Stimulated activated CD8-positive, alpha-beta memory T cell treated with anti-CD3 and anti-CD28 coated beads, Interleukin-7, amount 100 ng/mL, for 48 hours (primary cell): ENCODE measurements around the gene CAMSAP1.

Experiments
- DNase-seq, 2 donors: peaks; one replicate each; pipeline ENCODE4 v3.0.0-alpha.2; 2020; ENCODE audit warnings: low read depth in 1 of 2; ENCODE audit errors: extremely low read depth in 1 of 2

Gene CAMSAP1

DNA sequence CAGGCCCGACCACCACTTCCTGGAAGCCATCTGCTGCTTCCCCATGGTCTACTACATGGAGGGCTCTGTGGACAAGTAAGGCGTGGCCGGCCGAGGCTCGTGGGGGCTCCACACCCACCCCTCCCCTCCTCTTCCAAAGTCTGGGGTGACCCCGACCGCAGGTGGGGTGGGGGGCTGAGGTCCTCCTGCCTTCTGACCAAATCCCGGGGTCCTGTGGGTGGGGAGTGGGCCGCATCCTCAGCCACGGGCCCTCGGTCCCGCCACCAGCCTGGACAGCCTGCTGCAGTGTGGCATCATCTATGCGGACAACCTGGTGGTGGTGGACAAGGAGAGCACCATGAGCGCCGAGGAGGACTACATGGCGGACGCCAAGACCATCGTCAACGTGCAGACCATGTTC lies 128.9 kb downstream of the CAMSAP1 start:
- DNase-seq, result no peak

DNA sequence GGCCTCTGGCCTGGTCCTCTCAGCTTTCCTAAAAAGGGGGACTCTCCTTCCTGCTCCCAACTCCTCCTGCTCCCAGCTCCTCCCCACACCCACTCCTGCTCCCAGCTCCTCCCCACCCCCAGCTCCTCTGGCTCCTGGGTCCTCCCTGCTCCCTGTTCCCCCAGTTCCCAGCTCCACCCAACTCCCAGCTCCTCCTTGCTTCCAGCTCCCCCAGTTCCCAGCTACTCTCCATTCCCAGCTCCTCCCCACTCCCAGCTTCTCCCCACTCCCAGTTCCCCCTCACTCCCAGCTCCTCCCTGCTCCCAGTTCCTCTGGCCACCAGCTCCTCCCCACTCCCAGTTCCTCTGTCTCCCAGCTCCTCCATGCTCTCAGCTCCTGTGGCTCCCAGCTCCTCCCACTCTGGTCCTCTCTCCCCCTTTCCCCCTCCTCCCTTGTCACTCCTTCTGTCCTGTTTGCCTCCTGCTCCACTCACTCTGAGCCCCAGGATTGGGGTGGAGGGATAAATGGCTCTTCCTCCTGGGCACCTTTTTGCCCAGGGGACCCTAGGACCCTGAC lies 129.6 kb downstream of the CAMSAP1 start:
- no peak for DNase-seq

DNA sequence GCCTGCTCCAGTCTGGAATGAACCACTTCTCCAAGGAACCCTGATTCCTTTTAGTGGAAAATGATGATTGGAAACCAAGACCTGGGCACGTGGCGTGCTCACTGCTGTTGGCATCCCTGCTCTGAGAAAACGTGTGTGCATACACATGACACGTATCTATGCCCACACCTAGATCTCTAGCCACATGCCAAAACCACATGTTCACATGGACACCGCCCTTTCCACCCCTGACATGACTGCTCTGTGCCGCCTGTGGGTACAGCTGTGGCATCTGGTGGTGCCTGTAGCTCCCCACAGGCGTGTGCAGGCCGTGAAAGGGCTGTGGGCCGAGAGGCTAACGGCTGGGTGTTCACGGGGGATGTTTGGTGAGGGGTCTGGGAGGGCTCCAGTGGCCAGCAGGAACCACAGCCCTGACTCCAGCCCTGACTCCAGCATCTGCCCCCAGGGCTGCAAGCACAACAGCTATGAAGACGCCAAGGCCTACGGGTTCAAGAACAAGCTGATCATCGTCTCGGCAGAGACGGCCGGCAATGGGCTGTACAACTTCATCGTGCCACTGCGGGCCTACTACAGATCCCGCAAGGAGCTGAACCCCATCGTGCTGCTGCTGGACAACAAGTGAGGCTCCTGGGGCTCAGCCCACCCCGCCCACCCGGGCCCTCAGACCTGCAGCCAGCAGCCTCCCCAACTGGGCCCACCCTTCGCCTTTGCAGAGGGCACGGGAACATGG lies 130.3 kb downstream of the CAMSAP1 start:
- no peak for DNase-seq

DNA sequence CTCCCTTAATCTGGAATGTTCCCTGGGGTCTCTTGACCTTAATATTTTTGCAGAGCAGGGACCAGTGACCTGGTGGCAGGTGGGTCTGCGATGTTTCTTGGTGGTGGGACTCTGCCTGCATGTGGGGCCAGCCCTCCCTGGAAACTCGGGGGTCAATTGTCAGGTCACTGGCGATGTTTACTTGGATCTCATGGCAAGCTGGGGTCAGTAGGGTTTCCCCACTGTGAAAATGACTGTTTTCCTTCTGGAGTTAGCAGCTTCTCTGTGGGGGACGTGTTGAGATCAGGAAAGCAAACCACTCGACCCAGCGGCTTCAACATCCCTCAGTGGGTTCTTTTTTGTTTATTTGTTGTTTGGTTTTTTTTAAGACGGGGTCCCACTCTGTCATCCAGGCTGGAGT lies 131.4 kb downstream of the CAMSAP1 start:
- no peak for DNase-seq

- DNase-seq, result no peak
Observed at GRCh38 chr9:135774794-135775525, 132.4 kb downstream of the CAMSAP1 start.

- DNase-seq, result no peak
Observed at GRCh38 chr9:135774239-135774747, 133.1 kb downstream of the CAMSAP1 start.

DNA sequence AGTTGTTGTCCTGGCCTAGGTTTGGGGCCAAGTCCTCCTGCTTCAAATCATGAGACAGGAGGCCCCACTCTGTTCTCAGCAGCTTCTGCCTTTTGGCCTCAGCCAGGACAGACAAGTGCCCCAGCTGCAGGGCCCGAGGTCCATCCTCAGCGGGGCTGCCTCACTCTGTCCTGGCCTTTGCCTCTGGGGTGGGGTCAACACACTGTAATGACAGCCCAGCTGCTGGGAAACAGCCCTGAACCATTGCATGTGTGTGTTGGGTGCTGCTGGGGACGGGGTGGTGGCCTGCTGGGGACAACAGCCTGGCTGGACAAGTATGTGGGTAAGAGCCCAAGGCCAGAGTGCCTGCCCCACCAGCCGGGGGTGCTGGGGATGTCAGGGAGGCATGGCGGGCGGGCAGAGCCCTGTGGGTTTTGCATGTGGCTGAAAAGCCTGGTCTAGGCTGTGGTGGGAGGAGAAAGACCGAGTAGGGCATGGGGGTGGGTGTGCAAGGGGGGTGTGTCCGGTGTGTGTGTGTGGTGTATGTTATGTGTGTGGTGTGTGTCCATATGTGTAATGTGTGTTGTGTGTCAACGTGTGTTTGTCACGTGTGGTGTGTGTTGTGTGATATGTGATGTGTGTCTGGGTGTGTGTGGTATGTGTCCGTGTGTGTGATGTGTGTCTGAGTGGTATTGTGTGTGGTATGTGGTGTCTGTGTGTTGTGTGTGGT lies 133.7 kb downstream of the CAMSAP1 start:
- DNase-seq, result no peak

DNA sequence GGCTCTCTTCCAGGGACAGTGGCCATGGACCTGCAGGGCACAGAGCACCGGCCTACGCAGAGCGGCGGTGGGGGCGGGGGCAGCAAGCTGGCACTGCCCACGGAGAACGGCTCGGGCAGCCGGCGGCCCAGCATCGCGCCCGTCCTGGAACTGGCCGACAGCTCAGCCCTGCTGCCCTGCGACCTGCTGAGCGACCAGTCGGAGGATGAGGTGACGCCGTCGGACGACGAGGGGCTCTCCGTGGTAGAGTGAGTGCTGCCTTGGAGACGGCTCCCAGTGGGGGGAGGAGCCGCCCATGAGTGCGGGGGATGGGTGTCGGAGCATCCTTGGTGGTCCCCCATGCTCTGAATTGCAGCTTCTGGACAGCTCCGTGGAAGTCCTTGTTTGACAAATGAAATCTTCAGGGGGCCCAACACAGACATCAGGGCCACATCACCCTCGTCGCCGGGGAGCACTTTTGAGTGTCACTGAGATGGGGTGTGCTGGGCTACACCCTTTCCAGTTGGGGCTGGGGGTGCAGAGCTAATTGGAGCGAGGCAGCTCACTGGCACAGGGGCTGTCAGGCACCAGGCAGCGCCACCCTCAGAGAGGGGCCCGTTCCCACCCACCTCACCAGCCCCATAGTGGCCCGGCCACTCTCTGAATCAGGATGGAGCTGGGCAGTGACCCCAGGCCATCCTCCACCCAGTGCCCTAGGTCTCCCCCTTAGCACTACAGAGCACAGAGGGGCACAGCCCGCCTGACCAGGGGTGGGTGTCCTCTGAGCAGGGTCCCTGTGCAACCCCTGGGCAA lies 134.4 kb downstream of the CAMSAP1 start:
- DNase-seq, result no peak

DNA sequence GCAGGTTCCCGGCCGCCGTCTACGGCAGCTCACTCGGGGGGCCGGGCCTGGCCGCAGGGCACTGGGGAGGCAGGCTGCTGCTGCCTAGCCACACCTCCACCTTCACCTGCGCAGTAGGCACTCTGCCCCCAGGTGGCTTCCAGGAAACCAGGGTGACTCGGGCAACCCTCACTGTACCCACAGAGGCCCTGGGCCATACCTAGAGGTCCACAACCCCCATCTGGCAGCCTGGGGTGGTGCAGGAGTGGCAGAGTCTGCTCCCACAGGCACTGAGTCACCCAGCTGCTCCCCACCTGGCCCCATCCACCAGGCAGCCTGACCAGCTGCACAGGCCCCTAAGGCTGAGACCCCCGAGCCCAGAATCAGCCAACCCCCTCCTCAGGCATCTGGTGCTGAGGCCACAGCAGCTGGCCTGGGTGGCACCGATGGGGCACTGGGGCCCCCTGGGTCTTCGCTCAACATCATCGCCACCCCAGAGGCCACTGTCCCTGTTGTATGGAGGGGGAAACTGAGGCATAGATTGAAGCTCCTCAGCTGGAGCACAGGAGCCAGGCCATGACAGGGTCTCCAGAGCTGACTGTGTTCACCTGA lies 135.2 kb downstream of the CAMSAP1 start:
- no peak for DNase-seq

DNA sequence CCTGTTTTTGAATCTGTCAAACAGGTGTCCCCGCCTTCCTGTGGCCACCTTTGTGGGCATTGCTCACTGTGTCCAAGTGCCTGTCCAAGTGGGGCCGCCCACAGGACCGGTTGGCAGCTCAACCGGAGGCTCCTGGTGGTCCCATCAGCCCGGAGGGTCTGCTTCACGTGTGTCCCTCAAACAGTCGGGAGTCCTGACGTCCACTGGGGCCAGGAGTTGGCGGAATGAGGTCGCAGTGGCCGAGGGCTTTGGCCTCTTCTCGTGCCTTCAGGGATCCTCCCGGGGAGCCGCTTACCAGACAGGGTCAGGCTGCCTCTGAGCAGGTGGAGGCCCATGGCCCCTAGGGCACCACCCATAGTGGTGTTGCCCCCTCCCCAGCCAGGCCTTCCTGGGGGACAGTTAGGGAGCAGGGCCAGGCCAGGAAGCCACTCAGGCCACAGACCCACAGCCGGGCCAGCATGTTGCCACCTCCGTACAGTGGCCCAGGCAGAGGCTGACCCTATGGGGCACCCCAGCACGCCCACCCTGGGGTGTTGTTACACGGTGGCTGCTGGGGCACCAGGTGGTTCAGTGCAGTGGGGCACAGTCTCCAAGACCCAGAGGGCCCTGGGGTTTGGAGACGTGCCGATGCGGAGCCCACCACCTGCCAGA lies 135.8 kb downstream of the CAMSAP1 start:
- no peak for DNase-seq

DNA sequence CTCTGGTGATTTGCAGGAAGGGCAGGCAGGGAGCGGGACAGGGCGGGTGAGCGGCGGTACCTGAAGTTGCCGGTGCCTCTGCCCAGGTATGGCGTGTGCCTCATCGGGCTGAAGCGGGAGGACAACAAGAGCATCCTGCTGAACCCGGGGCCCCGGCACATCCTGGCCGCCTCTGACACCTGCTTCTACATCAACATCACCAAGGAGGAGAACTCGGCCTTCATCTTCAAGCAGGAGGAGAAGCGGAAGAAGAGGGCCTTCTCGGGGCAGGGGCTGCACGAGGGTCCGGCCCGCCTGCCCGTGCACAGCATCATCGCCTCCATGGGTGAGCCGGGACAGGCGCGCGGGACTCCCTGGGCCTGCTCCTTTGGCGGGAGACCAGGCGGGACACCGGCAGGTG lies 136.6 kb downstream of the CAMSAP1 start:
- no peak for DNase-seq

DNA sequence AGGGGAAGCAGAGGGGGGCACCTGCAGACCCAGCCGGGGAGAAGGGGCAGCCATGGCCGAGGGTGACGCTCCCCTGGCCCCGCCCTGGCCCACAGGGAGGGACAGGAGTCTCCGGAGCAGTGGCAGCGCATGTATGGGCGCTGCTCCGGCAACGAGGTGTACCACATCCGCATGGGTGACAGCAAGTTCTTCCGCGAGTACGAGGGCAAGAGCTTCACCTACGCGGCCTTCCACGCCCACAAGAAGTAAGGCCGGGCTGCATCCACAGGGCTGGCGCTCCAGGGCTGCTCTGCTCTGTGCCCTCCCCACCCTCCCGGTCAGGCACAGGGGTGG lies 137.2 kb downstream of the CAMSAP1 start:
- no peak for DNase-seq

- no peak for DNase-seq
Observed at GRCh38 chr9:135769489-135770202, 137.7 kb downstream of the CAMSAP1 start.

GRCh38 chr9:135768516-135769218 lies 138.7 kb downstream of the CAMSAP1 start:
- DNase-seq, result no peak

- no peak for DNase-seq
Observed at GRCh38 chr9:135766707-135767106, 140.6 kb downstream of the CAMSAP1 start.

DNA sequence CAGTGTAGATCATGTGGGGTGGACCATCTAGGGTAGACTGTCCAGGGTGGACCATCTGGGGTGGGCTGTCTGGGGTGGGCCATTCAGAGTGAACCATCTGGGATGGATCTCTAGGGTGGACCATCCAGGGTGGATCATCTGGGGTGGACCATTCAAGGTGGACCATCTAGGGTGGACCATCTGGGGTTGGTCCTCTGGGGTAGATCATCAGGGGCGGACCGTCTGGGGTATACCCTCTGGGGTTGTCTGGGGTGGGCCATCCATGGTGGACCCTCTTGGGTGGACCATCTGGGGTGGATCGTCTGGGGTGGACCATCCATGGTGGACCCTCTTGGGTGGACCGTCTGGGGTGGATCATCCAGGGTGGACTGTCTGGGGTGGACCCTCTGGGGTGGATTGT lies 141.1 kb downstream of the CAMSAP1 start:
- no peak for DNase-seq

DNA sequence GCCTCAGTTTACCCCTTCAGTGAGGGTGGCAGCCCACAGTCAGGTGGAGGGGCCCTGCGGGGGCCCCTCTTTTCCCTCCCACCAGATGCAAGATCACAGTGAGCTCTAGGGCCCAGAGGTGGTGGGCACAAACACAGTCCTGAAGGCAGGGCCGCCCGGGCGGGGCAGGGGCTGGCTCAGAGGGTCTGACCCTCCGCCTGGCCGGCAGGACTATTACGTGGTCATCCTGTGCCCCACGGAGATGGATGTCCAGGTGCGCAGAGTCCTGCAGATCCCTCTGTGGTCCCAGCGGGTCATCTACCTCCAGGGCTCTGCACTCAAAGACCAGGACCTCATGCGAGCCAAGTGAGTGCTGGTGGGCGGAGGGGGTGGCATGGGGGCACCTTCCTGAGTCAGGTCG lies 141.9 kb downstream of the CAMSAP1 start:
- DNase-seq, result no peak

DNA sequence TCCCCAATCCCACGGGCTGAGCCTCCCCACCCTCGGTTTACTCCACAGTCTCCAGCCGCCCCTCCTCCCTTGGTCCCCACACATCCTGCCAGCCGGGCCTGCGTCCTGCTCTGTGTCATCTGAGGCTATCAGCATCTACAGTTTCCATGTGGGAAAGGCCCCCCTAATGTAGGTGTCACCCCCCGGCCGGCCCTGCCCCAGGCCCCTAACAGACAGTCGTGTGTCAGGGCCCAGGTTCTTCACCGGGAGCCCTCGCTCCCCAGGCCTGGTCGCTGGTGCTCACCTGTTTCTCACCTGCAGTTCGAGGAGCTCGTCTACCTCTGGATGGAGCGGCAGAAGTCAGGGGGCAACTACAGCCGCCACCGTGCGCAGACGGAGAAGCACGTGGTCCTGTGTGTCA lies 142.6 kb downstream of the CAMSAP1 start:
- no peak for DNase-seq
